ENCODE results near the gene CCDC18. TPM values are rescaled to one million over a fixed set of nuclear protein-coding genes. Genes with fewer than 3 reads are reported as not detected.

Gene CCDC18
- total and polyA plus RNA-seq, 2 donors from 2014 or later, result 1.2 to 3.9 TPM

DNA sequence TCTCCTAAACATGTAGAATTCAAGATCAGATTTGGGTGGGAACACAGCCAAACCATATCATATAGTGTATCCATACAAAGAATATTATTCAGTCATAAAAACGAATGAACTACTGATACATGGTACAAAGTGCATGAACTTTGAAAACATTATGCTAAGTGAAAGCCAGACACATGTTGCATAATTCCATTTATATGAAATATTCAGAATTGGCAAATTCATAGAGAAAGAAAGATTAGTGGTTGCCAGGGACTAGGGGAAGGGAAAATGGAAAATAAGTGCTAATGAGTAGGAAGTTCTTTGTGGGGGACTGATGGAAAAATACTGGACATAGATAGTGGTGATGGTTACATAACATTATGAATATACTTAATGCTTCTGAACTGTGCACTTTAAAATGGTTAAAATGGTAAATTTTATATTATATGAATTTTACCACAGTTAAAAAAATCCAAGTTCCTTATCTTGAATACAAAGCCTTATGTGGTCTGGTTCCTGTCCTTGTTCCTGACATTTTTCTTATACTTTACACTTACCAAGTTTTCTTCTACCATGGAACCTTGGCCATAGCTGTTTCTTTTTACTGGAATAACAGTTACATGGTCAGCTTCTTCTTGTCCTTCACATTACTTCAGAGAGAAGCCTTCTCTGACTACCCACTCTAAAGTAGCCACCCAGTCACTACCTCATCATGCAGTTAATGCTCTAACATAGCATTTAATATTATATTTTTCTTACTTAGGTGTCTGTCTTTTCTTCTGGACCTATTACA is 64.0 kb downstream of the CCDC18 start:
- no peaks in the 10 kb centered on the region for H3K27me3 ChIP-seq (ENCODE audit: control insufficient read depth, insufficient read depth, low read length)
- H3K27ac ChIP-seq (ENCODE audit: low read depth in 2 of 2, low read length in 2 of 2), result no peak overlapping the region
- intact Hi-C loops (cut with DNase I), result no loop called here
- FAIRE-seq, result no peak
- TF ChIP-seq, protein P1, sequence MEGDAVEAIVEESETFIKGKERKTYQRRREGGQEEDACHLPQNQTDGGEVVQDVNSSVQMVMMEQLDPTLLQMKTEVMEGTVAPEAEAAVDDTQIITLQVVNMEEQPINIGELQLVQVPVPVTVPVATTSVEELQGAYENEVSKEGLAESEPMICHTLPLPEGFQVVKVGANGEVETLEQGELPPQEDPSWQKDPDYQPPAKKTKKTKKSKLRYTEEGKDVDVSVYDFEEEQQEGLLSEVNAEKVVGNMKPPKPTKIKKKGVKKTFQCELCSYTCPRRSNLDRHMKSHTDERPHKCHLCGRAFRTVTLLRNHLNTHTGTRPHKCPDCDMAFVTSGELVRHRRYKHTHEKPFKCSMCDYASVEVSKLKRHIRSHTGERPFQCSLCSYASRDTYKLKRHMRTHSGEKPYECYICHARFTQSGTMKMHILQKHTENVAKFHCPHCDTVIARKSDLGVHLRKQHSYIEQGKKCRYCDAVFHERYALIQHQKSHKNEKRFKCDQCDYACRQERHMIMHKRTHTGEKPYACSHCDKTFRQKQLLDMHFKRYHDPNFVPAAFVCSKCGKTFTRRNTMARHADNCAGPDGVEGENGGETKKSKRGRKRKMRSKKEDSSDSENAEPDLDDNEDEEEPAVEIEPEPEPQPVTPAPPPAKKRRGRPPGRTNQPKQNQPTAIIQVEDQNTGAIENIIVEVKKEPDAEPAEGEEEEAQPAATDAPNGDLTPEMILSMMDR (IDR thresholded peaks at IDR 0.05; ENCODE audit: borderline replicate concordance, extremely low read depth, insufficient read depth), result no peak
- H3K4me3 ChIP-seq (ENCODE audit: low read length in 3 of 3), result no peak overlapping the region
- no peak for DNase-seq
- no peak overlapping the region for H3K9ac ChIP-seq (ENCODE audit: low read length in 3 of 3)
- H3K36me3 ChIP-seq (ENCODE audit: control insufficient read depth in 2 of 3, insufficient read depth in 3 of 3, low read length in 3 of 3), result no peaks in the 10 kb centered on the region
- H3K9me3 ChIP-seq (ENCODE audit: control insufficient read depth in 2 of 3, insufficient read depth in 1 of 3, low read length in 3 of 3), result peaks cover 0 to 16% (median 0%) of the 10 kb centered on the region in 3 donors
- H3K4me1 ChIP-seq (ENCODE audit: control insufficient read depth in 2 of 3, insufficient read depth in 2 of 3, low read depth in 1 of 3, low read length in 3 of 3), result no peaks in the 10 kb centered on the region

DNA sequence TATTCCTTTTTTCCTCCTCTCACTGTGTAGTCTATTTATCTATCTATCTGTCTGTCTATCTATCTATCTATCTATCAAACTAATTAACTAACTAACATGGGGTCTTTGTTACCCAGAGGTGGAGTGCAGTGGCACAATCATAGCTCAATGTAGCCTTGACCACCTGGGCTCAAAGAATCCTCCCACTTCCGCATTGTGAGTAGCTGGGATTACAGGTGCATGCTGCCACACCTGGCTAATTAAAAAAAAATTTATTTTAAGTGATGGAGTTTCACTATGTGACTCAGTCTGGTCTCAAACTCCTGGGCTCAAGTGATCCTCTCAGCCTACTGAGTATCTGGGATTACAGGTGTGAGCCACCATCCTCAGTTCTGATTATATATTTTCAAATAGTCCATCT is 71.4 kb downstream of the CCDC18 start:
- Histone ChIP-seq H3K4me3 (ENCODE audit: low read length in 3 of 3) (no peak overlapping the region), H3K4me1 (ENCODE audit: control insufficient read depth in 2 of 3, insufficient read depth in 2 of 3, low read depth in 1 of 3, low read length in 3 of 3) (no peaks in the 10 kb centered on the region), H3K9me3 (ENCODE audit: control insufficient read depth in 2 of 3, insufficient read depth in 1 of 3, low read length in 3 of 3) (no peaks in the 10 kb centered on the region), H3K27ac (ENCODE audit: low read depth in 2 of 2, low read length in 2 of 2) (no peak overlapping the region), H3K36me3 (ENCODE audit: control insufficient read depth in 2 of 3, insufficient read depth in 3 of 3, low read length in 3 of 3) (no peaks in the 10 kb centered on the region), H3K9ac (ENCODE audit: low read length in 3 of 3) (no peak overlapping the region), H3K27me3 (ENCODE audit: control insufficient read depth, insufficient read depth, low read length) (no peaks in the 10 kb centered on the region)
- TF ChIP-seq, protein P1 (IDR thresholded peaks at IDR 0.05; ENCODE audit: borderline replicate concordance, extremely low read depth, insufficient read depth), result no peak
- intact Hi-C loops (cut with DNase I), result no loop called here
- DNase-seq (no peak), FAIRE-seq (no peak)

DNA sequence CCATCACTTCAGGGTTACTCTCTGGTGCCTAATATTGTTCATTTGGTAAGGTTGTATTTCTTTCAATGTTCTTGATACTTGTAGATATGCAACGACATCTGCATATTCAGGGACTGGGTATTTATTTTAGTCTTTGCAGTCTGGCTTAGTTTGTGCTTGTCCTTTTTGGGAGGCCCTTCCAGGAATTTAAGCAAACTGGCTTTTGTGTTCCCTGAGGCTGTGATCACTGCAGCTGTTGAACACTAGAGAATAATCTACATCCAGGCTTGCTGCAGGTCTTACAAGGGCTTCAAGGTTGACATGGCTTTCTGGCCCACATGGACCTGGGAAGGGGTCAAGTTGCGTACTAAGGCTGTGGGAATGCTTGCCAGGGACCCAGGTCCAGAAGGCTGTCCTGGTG is 72.1 kb downstream of the CCDC18 start:
- Histone ChIP-seq H3K4me1 (ENCODE audit: control insufficient read depth in 2 of 3, insufficient read depth in 2 of 3, low read depth in 1 of 3, low read length in 3 of 3) (no peaks in the 10 kb centered on the region), H3K27me3 (ENCODE audit: control insufficient read depth, insufficient read depth, low read length) (no peaks in the 10 kb centered on the region), H3K9me3 (ENCODE audit: control insufficient read depth in 2 of 3, insufficient read depth in 1 of 3, low read length in 3 of 3) (no peaks in the 10 kb centered on the region), H3K36me3 (ENCODE audit: control insufficient read depth in 2 of 3, insufficient read depth in 3 of 3, low read length in 3 of 3) (no peaks in the 10 kb centered on the region), H3K27ac (ENCODE audit: low read depth in 2 of 2, low read length in 2 of 2) (no peak overlapping the region), H3K4me3 (ENCODE audit: low read length in 3 of 3) (no peak overlapping the region), H3K9ac (ENCODE audit: low read length in 3 of 3) (no peak overlapping the region)
- no peak for FAIRE-seq
- TF ChIP-seq, protein P1 (IDR thresholded peaks at IDR 0.05; ENCODE audit: borderline replicate concordance, extremely low read depth, insufficient read depth), result no peak
- DNase-seq, result no peak
- intact Hi-C loops (cut with DNase I), result no loop called here
